Measurements from ENCODE around the gene KIF1A.

Gene KIF1A

GRCh38 chr2:240819858-240820606 is at the start of gene KIF1A:
TSS of gene KIF1A (minus strand) at chr2:240820219. CDS start at chr2:240797752, 22,467 bp downstream.
- DNase-seq: no peak

- no peak for DNase-seq
Observed at GRCh38 chr2:240869109-240869955, 49.3 kb upstream of the KIF1A start.

GRCh38 chr2:240868286-240869108 is 48.5 kb upstream of the KIF1A start, which contains the start of gene AGXT:
TSS of gene AGXT (plus strand) at chr2:240868824. CDS start at chr2:240868866, 42 bp downstream.
- DNase-seq: no peak

- no peak for DNase-seq
Observed at GRCh38 chr2:240865391-240865790, 45.4 kb upstream of the KIF1A start.

- no peak for DNase-seq
Observed at GRCh38 chr2:240864475-240864874, 44.5 kb upstream of the KIF1A start.

GRCh38 chr2:240861547-240861946 is 41.5 kb upstream of the KIF1A start:
- no peak for DNase-seq

- DNase-seq: no peak
Observed at GRCh38 chr2:240858871-240859270, 38.9 kb upstream of the KIF1A start.

GRCh38 chr2:240858321-240858720 is 38.3 kb upstream of the KIF1A start:
- DNase-seq: no peak

- no peak for DNase-seq
Observed at GRCh38 chr2:240857039-240858008, 37.3 kb upstream of the KIF1A start.

GRCh38 chr2:240856151-240856980 is 36.3 kb upstream of the KIF1A start:
- no peak for DNase-seq

GRCh38 chr2:240855670-240856069 is 35.7 kb upstream of the KIF1A start:
- no peak for DNase-seq

- no peak for DNase-seq
Observed at GRCh38 chr2:240852671-240853314, 32.8 kb upstream of the KIF1A start.

GRCh38 chr2:240851078-240851991 is 31.3 kb upstream of the KIF1A start:
- DNase-seq: peak; percentile 72 to 82

- DNase-seq: no peak
Observed at GRCh38 chr2:240850756-240851077, 30.7 kb upstream of the KIF1A start.

GRCh38 chr2:240850026-240850425 is 30.0 kb upstream of the KIF1A start:
- DNase-seq: no peak

- no peak for DNase-seq
Observed at GRCh38 chr2:240848900-240849680, 29.1 kb upstream of the KIF1A start.

GRCh38 chr2:240847817-240848216 is 27.8 kb upstream of the KIF1A start:
- DNase-seq: no peak

GRCh38 chr2:240846873-240847595 is 27.0 kb upstream of the KIF1A start:
- DNase-seq: no peak

All from CD4-positive, alpha-beta T cell treated with Interferon alpha-2 for 1 hour (primary cell).